Transverse colon (tissue), 4 donors: ENCODE results near the gene KMT2B. TPM values are rescaled to one million over a fixed set of nuclear protein-coding genes. Genes with fewer than 3 reads are reported as not detected.

Experiments used
- DNase-seq: peaks from one replicate; pipeline ENCODE4 v3.0.0-alpha.2; 2019
- H3K27ac ChIP-seq, 4 donors: fragments of 200-600 bp; sonication (generic); 2 replicates each; pipeline ENCODE4 v1.5.1; 2016 to 2018; ENCODE audit warnings: inconsistent platforms in 4 of 4
- H3K27me3 ChIP-seq: fragments of 200-600 bp; sonication (generic); 2 replicates; pipeline ENCODE4 v1.5.1; 2017; ENCODE audit warnings: inconsistent platforms
- H3K36me3 ChIP-seq, 4 donors: fragments of 200-600 bp; sonication (generic); 2 replicates each; pipeline ENCODE4 v1.5.1; 2017 to 2019; ENCODE audit warnings: inconsistent platforms in 4 of 4
- H3K4me1 ChIP-seq, 4 donors: fragments of 200-600 bp; sonication (generic); 2 replicates each; pipeline ENCODE4 v1.5.1; 2017 to 2020; ENCODE audit warnings: inconsistent platforms in 4 of 4
- H3K4me3 ChIP-seq, 4 donors: fragments of 200-600 bp; sonication (generic); 1 replicate in 1 of 4; 2 replicates in 3 of 4; pipeline versions ENCODE4 v1.5.1 to v1.6.1; 2017 to 2019; ENCODE audit warnings: inconsistent platforms in 4 of 4
- H3K9me3 ChIP-seq, 2 donors: fragments of 200-600 bp; sonication (generic); 2 replicates each; pipeline ENCODE4 v1.5.1; 2017 to 2019; ENCODE audit warnings: inconsistent platforms in 2 of 2
- EP300 ChIP-seq: sonication (generic); formaldehyde crosslinking; IDR thresholded peaks from one replicate; pipeline ENCODE4 v1.6.1; 2017; ENCODE audit warnings: antibody characterized with exemption, low read depth
- POLR2A ChIP-seq: fragments of 450-650 bp; IDR thresholded peaks from one replicate; pipeline ENCODE4 v1.6.1; 2016; ENCODE audit warnings: antibody characterized with exemption, mild to moderate bottlenecking, moderate library complexity
- POLR2AphosphoS5 ChIP-seq, 3 donors: sonication (generic); formaldehyde crosslinking; IDR thresholded peaks; one replicate each; pipeline ENCODE4 v1.6.1; 2016; ENCODE audit warnings: antibody characterized with exemption in 3 of 3
- WGBS, 2 donors: methylation state at CpG; one replicate each; pipeline ENCODE4 v1.1.5; 2018; ENCODE audit warnings: low coverage in 1 of 2; 5-methylcytosine and 5-hydroxymethylcytosine counted together
- in situ Hi-C, 4 donors: fragments of 200-750 bp; cut with MboI; loops; one replicate each; pipeline versions ENCODE4 v1.15.0 to v1.15.1; 2017; ENCODE audit warnings: low sequenced_read_pairs in 3 of 4, low pct_ligation_motif_present in 1 of 4, low pct_unique_long_range_greater_than_20kb in 1 of 4
- intact Hi-C: fragments of 100-400 bp; cut with DNase I; formaldehyde crosslinking; loops from one replicate; pipeline ENCODE4 v1.15.1; 2023; ENCODE audit warnings: low total_unique reads
- total RNA-seq, 4 donors: library from RNA; depleted of rRNA; stranded (reverse); fragments of >200 nt; gene quantifications; one replicate each; pipeline ENCODE4 v1.1.0, GENCODE V29; 2016
- TF ChIP-seq, protein P1 (sequence below), 5 experiments: fragments of 200-600 bp in 3 of 5; fragments of 450-650 bp in 2 of 5; sonication (generic) in 3 of 5; IDR thresholded peaks; 1 replicate in 2 of 5; 2 replicates in 3 of 5; pipeline ENCODE4 v1.5.1; 2016 to 2017; ENCODE audit warnings: antibody characterized with exemption in 5 of 5, inconsistent platforms in 3 of 5, mild to moderate bottlenecking in 2 of 5, moderate library complexity in 1 of 5

The KMT2B gene
- total RNA-seq, 4 donors from 2014 or later, result 31.8 to 63.9 (median 50.7) TPM

DNA sequence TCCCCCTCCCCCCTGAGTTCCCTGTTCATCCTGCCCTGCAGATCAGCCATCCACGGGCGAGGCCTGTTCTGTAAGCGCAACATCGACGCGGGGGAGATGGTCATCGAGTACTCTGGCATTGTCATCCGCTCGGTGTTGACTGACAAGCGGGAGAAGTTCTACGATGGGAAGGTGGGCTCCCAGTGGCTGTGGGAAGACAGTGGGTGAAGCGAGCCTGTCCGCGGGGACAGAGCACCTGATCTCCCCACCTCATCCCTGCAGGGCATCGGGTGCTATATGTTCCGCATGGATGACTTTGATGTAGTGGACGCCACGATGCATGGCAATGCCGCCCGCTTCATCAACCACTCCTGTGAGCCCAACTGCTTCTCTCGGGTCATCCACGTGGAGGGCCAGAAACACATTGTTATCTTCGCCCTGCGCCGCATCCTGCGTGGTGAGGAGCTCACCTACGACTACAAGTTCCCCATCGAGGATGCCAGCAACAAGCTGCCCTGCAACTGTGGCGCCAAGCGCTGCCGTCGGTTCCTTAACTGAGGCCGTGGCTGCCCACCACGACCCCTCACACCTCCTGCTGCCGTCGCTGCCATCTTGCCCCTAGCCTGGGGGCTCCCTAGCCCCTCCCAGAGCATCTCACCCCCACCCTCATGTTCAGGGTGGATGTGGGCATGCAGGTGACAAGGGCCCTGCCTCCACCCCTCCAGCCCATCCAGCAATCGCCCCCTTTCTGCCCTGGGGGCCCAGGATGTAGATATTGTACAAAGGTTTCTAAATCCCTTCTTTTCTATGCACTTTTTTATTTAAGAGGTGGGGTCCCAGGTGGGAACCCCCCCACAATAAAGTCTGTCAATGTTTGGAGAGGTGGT, 20.5 kb downstream of the KMT2B start:
- in situ Hi-C loops, result no loop called here
- no peaks in the 10 kb centered on the region for H3K9me3 ChIP-seq
- 91 to 100% methylated on average over 2 to 37 of the region's 37 CpGs for WGBS, 2 donors
- no peak overlapping the region for H3K27ac ChIP-seq
- no peak overlapping the region for H3K4me3 ChIP-seq
- DNase-seq, result no peak
- no peaks in the 10 kb centered on the region for H3K27me3 ChIP-seq
- H3K36me3 ChIP-seq, result peaks cover 0 to 11% (median 3%) of the 10 kb centered on the region in 4 donors
- intact Hi-C loops, result no loop called here
- no peak for TF ChIP-seq POLR2AphosphoS5 (IDR thresholded peaks at IDR 0.05)
- H3K4me1 ChIP-seq, result peaks cover 4 to 14% (median 9%) of the 10 kb centered on the region in 4 donors

DNA sequence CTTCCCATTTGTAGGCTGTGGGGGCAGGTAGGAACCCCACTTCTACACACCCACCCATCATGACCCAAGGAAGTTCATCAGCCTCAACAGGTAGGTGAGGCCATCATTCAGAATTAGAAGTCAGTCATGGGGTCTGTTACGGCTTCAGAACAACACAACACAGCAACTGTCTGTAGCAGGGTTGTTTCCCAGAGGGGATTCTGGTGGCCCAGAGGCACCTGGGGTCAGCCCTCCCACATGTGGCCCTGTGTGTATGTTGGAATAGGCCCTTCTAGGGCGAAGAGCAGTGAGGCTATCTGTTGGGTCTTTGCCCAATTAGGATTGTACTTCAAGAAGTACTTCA, 21.1 kb downstream of the KMT2B start:
- Histone ChIP-seq H3K27ac (peak overlapping the region in 1 of 4 donors; percentile 97), H3K4me3 (no peak overlapping the region), H3K27me3 (no peaks in the 10 kb centered on the region), H3K36me3 (peaks cover 0 to 10% (median 3%) of the 10 kb centered on the region in 4 donors), H3K4me1 (peaks cover 4 to 14% (median 9%) of the 10 kb centered on the region in 4 donors), H3K9me3 (no peaks in the 10 kb centered on the region)
- WGBS, 2 donors, result 97% methylated on average over 2 of the region's 2 CpGs; no CpG with 5 or more reads in 1 of the 2 donors
- in situ Hi-C loops, result no loop called here
- intact Hi-C loops, result no loop called here
- TF ChIP-seq, protein P1, sequence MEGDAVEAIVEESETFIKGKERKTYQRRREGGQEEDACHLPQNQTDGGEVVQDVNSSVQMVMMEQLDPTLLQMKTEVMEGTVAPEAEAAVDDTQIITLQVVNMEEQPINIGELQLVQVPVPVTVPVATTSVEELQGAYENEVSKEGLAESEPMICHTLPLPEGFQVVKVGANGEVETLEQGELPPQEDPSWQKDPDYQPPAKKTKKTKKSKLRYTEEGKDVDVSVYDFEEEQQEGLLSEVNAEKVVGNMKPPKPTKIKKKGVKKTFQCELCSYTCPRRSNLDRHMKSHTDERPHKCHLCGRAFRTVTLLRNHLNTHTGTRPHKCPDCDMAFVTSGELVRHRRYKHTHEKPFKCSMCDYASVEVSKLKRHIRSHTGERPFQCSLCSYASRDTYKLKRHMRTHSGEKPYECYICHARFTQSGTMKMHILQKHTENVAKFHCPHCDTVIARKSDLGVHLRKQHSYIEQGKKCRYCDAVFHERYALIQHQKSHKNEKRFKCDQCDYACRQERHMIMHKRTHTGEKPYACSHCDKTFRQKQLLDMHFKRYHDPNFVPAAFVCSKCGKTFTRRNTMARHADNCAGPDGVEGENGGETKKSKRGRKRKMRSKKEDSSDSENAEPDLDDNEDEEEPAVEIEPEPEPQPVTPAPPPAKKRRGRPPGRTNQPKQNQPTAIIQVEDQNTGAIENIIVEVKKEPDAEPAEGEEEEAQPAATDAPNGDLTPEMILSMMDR (IDR thresholded peaks at IDR 0.05), result no peak
- no peak for TF ChIP-seq POLR2AphosphoS5 (IDR thresholded peaks at IDR 0.05)
- DNase-seq, result no peak

DNA sequence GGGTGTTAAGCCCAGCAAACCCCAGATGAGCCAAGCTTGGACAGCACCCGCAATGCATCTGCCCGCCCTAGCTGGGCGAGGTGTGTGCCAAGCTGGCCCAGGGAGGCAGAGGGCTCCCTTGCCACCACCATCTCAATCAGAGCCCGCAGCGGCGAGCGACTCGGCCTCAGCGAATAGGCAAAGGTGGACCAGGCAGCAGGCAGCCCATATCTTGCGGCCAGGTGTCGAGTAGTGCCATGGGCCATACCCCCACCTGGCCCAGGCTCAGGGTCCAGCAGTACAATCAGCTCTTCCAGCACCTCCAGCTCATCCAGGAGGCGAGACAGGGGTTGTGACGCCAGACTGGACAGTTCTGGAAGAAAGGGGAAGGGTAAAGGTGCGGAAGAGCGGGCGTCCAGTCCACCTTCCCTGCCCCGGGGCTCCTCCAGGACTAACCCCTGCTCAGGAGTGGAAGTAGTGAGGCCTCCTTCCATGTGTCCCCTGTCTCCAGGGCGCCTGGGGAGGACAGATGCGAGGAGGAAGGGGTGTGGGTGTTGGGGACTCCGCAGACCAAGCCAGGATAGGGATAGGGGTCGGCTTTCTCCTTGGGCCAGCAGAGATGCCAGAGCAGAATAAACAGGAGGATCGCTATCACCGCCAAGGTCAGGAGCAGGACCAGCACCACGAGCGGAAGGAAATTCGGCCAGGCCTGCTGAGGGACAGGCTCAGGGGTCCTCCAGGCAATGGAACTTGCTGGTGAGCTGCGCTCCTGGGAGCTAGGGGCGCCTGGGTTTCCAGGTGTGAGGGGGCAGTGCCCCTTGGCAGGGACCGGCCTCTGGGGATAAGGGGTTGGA, 21.7 kb downstream of the KMT2B start:
- DNase-seq, result no peak
- Histone ChIP-seq H3K9me3 (no peaks in the 10 kb centered on the region), H3K27me3 (no peaks in the 10 kb centered on the region), H3K4me1 (peaks cover 7 to 21% (median 14%) of the 10 kb centered on the region in 4 donors), H3K36me3 (peaks cover 0 to 7% (median 3%) of the 10 kb centered on the region in 4 donors), H3K27ac (peak overlapping the region; percentile 82 to 97 (median 88)), H3K4me3 (peak overlapping the region in 3 of 4 donors; percentile 46 to 63 (median 52))
- in situ Hi-C loops, result no loop called here
- WGBS, 2 donors, result 80 to 84% methylated on average over 2 to 29 of the region's 29 CpGs
- TF ChIP-seq, protein P1 (IDR thresholded peaks at IDR 0.05), result no peak
- TF ChIP-seq EP300 (no peak), POLR2AphosphoS5 (IDR thresholded peaks at IDR 0.05) (no peak), POLR2A (no peak)
- intact Hi-C loops, result loop anchor here (10.0 kb wide), 1 partner anchor 195 kb away; the partner anchor contains the start of gene LRFN3

DNA sequence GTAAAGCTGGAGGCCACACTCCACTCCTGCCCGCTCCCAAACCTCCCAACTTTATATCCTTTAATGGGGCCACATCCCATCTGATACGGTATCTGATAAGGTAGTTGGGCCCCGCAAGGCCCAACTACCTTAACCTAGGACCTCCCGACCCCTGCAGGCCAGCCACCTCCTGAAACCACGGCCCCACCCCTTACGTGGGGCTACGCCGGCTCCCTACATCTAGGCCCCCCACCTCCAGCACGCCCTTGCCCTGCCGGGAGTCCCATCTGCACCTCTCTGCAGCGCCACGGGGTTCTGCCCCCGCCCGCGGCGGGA, 22.3 kb downstream of the KMT2B start:
- H3K36me3 ChIP-seq, result peaks cover 0 to 7% (median 3%) of the 10 kb centered on the region in 4 donors
- H3K27me3 ChIP-seq, result no peaks in the 10 kb centered on the region
- H3K27ac ChIP-seq, result peak overlapping the region; percentile 82 to 97 (median 88)
- H3K4me3 ChIP-seq, result peak overlapping the region; percentile 46 to 63 (median 50)
- in situ Hi-C loops (no loop called here), intact Hi-C loops (loop anchor here (10.0 kb wide), 1 partner anchor 195 kb away; the partner anchor contains the start of gene LRFN3)
- H3K4me1 ChIP-seq, result peaks cover 8 to 22% (median 16%) of the 10 kb centered on the region in 4 donors
- WGBS, 2 donors, result 2% methylated on average over 16 of the region's 16 CpGs; no CpG with 5 or more reads in 1 of the 2 donors
- no peak for TF ChIP-seq POLR2AphosphoS5 (IDR thresholded peaks at IDR 0.05)
- TF ChIP-seq EP300, result no peak
- TF ChIP-seq, protein P1 (IDR thresholded peaks at IDR 0.05), result no peak
- no peak for TF ChIP-seq POLR2A
- no peak for DNase-seq
- H3K9me3 ChIP-seq, result no peaks in the 10 kb centered on the region
